Measurements from ENCODE around the gene CBARP. TPM values are rescaled to one million over a fixed set of nuclear protein-coding genes. Genes with fewer than 3 reads are reported as not detected.

CBARP gene
- total and polyA plus RNA-seq, 9 of the 15 experiments (the other 6 are each of a cell fraction or from before 2014, with no cell fraction given) = 0.03 to 8.9 (median 1.2) TPM; not detected in 1

DNA sequence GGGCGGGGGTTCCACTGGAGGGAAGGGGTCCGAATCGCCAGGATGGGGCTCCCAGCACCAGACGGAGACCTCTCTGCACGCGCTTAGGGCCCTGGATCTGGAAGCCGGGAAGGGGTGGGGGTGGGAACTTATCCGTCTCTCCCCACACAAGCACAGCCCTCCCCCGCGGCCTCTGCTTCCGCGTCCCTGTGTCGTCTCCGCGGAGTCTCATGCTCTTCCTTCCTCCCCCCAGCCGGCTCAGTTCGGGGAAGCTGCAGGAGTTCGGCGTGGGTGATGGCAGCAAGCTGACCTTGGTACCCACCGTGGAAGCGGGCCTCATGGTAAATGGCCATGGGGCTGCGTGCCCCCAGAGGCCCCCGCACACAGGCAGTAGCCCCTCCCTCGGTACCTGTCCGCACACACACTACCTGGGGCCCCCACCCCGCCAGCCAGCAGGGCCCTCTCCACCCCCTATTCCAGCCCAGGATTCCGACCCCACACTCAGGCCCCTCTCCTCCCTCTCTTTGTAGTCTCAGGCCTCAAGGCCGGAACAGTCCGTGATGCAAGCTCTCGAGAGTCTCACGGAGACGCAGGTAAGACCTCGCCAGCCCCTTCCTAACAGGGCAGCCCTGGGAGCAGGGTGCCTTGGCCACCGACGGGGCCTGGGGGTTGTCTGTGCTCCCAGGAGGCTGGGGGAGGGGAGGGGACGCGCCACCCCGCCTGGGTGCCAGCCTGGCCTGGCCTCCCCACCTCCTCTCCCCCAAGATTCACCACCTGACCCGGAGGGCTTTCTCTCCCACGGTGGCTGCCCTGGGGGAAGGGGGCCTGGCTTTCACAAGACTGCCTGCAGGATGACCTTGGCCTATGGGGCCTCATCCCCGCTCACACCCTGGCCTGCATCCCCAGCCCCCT lies 13.8 kb upstream of the CBARP start (continued):
- TF ChIP-seq ZNF407 (IDR thresholded peaks at IDR 0.05; ENCODE audit: low read depth) = no peak
- TF ChIP-seq, protein P1, sequence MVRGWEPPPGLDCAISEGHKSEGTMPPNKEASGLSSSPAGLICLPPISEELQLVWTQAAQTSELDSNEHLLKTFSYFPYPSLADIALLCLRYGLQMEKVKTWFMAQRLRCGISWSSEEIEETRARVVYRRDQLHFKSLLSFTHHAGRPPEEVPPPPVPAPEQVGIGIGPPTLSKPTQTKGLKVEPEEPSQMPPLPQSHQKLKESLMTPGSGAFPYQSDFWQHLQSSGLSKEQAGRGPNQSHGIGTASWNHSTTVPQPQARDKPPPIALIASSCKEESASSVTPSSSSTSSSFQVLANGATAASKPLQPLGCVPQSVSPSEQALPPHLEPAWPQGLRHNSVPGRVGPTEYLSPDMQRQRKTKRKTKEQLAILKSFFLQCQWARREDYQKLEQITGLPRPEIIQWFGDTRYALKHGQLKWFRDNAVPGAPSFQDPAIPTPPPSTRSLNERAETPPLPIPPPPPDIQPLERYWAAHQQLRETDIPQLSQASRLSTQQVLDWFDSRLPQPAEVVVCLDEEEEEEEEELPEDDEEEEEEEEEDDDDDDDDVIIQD (CRISPR knock-in tag; IDR thresholded peaks at IDR 0.05) = no peak
- peak; percentile 74 for TF ChIP-seq POLR2G (IDR thresholded peaks at IDR 0.05; ENCODE audit: low read depth, low read length)
- TF ChIP-seq NONO (IDR thresholded peaks at IDR 0.05; ENCODE audit: low read depth in 2 of 2, low read length in 1 of 2) = 0 out of 4 replicates have a peak, but pooled peaks of 1 of the 2 experiments have one; percentile 36
- peak; percentile 46; the same call in 1 of the 2 replicates for TF ChIP-seq SPI1 (IDR thresholded peaks at IDR 0.05; ENCODE audit: borderline replicate concordance, low read depth, low read length)
- TF ChIP-seq ARID3A (IDR thresholded peaks at IDR 0.05; ENCODE audit: borderline replicate concordance, low read depth, low read length) = no peak
- TF ChIP-seq RCOR1 (IDR thresholded peaks at IDR 0.05; ENCODE audit: borderline replicate concordance in 1 of 2, low read depth in 2 of 2, low read length in 2 of 2) = peak in 1 of 2 experiments; percentile 42; a peak in 1 of 4 replicates
- TF ChIP-seq TFAP4 (CRISPR knock-in tag; IDR thresholded peaks at IDR 0.05; ENCODE audit: borderline replicate concordance) = 0 out of 2 replicates have a peak, but pooled peaks have one; percentile 42
- TF ChIP-seq ZC3H4 (CRISPR knock-in tag; IDR thresholded peaks at IDR 0.05; ENCODE audit: borderline replicate concordance) = peak; percentile 64; the same call in 1 of the 2 replicates
- no peak for TF ChIP-seq TARDBP (IDR thresholded peaks at IDR 0.05)
- peak; percentile 80 for TF ChIP-seq RBFOX2 (IDR thresholded peaks at IDR 0.05; ENCODE audit: low read depth, low read length)

Measured in K562 (cell line).